ENCODE results near the gene KLHL10.
"Not testable (repeated sequence)": the region's sequence is repeated elsewhere in the genome, so short reads cannot be mapped to it uniquely, and the experiment has no call there.

GRCh38 chr17:41851382-41851781, 13.8 kb downstream of the KLHL10 start:
- TF ChIP-seq SALL2 (CRISPR knock-in tag; IDR thresholded peaks at IDR 0.05); FOXK2 (IDR thresholded peaks at IDR 0.05); FOXO1 (CRISPR knock-in tag; IDR thresholded peaks at IDR 0.05); TAF15 (IDR thresholded peaks at IDR 0.05; ENCODE audit: low read depth, low read length, poor library complexity, severe bottlenecking); NRL (CRISPR knock-in tag; IDR thresholded peaks at IDR 0.05; ENCODE audit: borderline replicate concordance); ZNF335 (CRISPR knock-in tag; IDR thresholded peaks at IDR 0.05); POLR2A (IDR thresholded peaks at IDR 0.05; ENCODE audit: insufficient read depth in 1 of 2, low read depth in 2 of 2, low read length in 2 of 2): not testable (repeated sequence)
- TF ChIP-seq, protein P1, sequence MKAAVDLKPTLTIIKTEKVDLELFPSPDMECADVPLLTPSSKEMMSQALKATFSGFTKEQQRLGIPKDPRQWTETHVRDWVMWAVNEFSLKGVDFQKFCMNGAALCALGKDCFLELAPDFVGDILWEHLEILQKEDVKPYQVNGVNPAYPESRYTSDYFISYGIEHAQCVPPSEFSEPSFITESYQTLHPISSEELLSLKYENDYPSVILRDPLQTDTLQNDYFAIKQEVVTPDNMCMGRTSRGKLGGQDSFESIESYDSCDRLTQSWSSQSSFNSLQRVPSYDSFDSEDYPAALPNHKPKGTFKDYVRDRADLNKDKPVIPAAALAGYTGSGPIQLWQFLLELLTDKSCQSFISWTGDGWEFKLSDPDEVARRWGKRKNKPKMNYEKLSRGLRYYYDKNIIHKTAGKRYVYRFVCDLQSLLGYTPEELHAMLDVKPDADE (CRISPR knock-in tag; IDR thresholded peaks at IDR 0.05), result not testable (repeated sequence)
- TF ChIP-seq, protein P2, sequence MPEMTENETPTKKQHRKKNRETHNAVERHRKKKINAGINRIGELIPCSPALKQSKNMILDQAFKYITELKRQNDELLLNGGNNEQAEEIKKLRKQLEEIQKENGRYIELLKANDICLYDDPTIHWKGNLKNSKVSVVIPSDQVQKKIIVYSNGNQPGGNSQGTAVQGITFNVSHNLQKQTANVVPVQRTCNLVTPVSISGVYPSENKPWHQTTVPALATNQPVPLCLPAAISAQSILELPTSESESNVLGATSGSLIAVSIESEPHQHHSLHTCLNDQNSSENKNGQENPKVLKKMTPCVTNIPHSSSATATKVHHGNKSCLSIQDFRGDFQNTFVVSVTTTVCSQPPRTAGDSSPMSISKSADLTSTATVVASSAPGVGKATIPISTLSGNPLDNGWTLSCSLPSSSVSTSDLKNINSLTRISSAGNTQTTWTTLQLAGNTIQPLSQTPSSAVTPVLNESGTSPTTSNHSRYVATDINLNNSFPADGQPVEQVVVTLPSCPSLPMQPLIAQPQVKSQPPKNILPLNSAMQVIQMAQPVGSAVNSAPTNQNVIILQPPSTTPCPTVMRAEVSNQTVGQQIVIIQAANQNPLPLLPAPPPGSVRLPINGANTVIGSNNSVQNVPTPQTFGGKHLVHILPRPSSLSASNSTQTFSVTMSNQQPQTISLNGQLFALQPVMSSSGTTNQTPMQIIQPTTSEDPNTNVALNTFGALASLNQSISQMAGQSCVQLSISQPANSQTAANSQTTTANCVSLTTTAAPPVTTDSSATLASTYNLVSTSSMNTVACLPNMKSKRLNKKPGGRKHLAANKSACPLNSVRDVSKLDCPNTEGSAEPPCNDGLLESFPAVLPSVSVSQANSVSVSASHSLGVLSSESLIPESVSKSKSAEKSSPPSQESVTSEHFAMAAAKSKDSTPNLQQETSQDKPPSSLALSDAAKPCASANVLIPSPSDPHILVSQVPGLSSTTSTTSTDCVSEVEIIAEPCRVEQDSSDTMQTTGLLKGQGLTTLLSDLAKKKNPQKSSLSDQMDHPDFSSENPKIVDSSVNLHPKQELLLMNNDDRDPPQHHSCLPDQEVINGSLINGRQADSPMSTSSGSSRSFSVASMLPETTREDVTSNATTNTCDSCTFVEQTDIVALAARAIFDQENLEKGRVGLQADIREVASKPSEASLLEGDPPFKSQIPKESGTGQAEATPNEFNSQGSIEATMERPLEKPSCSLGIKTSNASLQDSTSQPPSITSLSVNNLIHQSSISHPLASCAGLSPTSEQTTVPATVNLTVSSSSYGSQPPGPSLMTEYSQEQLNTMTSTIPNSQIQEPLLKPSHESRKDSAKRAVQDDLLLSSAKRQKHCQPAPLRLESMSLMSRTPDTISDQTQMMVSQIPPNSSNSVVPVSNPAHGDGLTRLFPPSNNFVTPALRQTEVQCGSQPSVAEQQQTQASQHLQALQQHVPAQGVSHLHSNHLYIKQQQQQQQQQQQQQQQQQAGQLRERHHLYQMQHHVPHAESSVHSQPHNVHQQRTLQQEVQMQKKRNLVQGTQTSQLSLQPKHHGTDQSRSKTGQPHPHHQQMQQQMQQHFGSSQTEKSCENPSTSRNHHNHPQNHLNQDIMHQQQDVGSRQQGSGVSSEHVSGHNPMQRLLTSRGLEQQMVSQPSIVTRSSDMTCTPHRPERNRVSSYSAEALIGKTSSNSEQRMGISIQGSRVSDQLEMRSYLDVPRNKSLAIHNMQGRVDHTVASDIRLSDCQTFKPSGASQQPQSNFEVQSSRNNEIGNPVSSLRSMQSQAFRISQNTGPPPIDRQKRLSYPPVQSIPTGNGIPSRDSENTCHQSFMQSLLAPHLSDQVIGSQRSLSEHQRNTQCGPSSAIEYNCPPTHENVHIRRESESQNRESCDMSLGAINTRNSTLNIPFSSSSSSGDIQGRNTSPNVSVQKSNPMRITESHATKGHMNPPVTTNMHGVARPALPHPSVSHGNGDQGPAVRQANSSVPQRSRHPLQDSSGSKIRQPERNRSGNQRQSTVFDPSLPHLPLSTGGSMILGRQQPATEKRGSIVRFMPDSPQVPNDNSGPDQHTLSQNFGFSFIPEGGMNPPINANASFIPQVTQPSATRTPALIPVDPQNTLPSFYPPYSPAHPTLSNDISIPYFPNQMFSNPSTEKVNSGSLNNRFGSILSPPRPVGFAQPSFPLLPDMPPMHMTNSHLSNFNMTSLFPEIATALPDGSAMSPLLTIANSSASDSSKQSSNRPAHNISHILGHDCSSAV (CRISPR knock-in tag; IDR thresholded peaks at IDR 0.05; ENCODE audit: borderline replicate concordance), result not testable (repeated sequence)
- TF ChIP-seq, protein P3, sequence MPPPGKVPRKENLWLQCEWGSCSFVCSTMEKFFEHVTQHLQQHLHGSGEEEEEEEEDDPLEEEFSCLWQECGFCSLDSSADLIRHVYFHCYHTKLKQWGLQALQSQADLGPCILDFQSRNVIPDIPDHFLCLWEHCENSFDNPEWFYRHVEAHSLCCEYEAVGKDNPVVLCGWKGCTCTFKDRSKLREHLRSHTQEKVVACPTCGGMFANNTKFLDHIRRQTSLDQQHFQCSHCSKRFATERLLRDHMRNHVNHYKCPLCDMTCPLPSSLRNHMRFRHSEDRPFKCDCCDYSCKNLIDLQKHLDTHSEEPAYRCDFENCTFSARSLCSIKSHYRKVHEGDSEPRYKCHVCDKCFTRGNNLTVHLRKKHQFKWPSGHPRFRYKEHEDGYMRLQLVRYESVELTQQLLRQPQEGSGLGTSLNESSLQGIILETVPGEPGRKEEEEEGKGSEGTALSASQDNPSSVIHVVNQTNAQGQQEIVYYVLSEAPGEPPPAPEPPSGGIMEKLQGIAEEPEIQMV (CRISPR knock-in tag; IDR thresholded peaks at IDR 0.05; ENCODE audit: low read depth), result not testable (repeated sequence)
- TF ChIP-seq, protein P4, sequence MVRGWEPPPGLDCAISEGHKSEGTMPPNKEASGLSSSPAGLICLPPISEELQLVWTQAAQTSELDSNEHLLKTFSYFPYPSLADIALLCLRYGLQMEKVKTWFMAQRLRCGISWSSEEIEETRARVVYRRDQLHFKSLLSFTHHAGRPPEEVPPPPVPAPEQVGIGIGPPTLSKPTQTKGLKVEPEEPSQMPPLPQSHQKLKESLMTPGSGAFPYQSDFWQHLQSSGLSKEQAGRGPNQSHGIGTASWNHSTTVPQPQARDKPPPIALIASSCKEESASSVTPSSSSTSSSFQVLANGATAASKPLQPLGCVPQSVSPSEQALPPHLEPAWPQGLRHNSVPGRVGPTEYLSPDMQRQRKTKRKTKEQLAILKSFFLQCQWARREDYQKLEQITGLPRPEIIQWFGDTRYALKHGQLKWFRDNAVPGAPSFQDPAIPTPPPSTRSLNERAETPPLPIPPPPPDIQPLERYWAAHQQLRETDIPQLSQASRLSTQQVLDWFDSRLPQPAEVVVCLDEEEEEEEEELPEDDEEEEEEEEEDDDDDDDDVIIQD (CRISPR knock-in tag; IDR thresholded peaks at IDR 0.05; ENCODE audit: low read depth), result not testable (repeated sequence)
